Lung microvascular endothelial cell (primary cell): ENCODE data around the gene INHA. TPM values are rescaled to one million over a fixed set of nuclear protein-coding genes. Genes with fewer than 3 reads are reported as not detected.

Source experiments
- DNase-seq, 2 donors: peaks; one replicate each; pipeline versions ENCODE4 v3.0.0 to v3.0.0-alpha.2; 2010; ENCODE audit warnings: low read depth in 2 of 2
- total RNA-seq: library from RNA; depleted of rRNA; stranded (reverse); fragments of >200 nt; gene quantifications from 2 replicates; pipeline ENCODE4 v1.2.1, GENCODE V29; 2014

The INHA gene
- total RNA-seq, 1 donor from 2014 or later: not detected

DNA sequence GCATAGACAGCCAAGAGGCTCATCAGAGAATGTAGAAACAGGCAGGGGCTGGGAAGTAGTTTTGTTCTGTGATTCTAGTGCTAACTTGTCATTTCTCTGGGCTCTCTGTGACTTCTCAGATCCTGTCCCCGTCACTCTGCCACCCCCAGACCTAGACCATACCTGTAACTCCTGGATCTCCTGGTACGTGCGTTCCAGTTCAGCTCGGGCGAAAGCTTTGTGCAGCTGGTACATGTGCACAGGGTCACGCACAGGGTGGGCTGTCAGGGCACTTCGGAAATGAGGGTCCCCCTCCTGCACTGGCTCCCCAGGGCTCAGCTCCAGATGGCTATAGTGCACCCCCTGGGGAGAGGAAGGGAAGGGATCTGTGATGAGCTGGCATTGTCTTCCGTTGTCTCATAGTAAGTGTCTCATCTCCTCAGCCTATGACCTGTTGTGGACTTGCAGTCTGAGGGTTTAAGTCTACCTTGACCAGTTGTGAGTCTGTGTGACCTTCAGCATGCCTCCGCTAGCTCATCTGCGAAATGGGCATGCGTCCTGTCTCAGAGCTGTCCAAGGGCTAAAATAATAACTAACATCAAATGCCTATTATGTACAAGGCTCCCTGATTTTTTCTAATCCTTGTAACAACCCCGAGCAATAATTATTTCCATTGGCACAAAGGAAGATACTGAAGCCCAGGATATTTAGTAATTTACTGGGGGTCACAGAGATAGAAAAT, 31.2 kb upstream of the INHA start:
- no peak for DNase-seq

DNA sequence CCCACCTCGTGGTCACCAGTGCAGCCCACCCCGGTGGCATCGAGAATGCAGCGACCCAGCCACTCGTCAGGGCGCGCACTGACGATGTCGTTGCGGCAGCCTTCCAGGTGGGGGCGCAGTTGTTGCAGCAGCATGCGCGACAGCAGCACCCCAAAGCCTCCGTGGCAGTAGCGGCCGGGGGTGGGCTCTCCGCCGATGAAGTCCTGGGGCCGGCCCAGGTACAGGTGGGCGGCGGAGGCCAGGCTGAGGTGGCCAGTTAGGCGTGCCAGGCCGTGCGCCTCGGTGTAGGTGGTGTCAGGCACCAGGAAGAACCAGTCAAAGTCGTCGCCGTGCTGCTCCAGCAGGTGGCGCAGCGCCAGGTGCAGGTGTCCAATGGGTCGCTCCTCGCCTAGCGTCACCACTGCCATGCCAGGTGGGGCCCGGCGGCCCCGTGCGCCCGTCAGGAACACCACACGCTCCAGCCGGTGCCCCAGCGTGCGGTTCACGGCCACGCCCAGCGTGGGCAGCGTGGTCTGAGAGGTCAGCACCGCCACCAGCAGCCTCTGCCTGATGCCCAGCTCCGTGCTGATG, 30.4 kb upstream of the INHA start:
- peak; percentile 66 to 87 for DNase-seq

DNA sequence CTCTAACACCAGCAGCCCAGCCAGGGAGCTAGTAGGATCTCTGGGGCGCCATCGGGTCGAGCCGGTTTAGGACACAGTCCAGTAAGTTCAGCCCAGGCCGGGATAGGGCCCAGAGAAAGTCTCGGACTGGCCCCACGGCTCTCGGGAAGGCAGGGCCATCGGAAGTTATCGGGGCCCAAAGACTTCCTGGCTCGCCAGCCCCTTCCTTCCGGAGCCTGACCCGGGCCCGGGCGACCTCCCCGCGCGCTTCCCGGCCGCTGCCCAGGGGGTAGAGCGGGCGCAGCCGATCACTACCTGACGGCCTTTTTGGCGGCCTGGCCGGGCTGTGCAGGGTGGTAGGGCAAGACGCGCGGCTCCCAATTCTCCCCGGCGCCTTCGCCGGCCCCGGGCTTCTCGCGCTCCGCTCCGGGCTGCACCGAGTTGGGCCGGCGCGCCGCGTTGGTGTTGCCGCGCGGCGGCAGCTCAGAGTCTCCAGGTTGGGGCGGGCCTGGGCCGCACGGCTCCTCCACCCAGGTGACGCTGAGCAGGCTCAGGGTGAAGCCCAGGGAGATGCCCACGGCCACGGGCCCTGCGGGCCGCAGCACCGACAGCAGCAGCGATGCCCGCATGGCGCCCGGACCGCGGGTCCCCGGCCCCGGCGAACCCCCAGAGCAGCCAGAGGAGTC, 29.0 kb upstream of the INHA start:
- DNase-seq: peak; percentile 5 to 15

DNA sequence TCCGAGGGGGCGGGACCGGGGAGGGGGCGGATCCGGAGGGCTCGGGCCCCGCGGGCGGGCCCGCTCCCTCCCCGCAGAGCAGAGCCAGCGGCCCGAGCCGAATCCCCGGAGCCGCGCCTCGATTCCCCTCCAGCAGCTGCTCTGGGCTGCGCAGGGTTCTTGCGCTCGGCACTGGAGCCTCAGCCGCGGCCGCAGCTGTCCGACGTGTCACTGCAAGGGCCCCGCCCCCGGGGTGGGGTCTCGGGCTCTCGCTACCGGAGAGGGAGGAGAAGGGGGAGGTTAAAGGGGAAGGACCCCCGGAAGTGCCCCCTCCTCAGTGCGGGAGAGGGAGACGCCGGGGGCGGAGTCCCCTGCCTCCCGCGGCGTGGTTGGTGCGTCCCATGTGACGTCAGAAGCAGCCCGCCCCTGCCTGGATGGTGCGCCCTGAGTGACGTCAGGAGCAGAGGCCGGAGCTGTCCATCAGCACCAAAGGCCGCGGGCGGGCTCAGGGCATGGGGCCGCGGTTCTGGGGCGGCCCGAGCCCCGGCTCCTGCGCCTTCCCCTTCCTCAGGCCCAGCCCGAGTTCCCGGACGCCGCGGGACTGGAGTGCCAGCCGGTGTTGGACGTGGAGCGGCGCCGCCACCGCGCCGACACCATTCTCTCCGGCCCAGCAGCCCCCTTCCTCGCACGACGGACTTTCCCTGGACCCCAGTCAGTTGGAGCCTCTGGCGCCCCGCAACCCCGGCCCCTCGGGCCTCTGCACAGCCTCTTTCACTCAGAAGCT, 28.3 kb upstream of the INHA start, which contains the start of the genes CHPF and TMEM198:
Gene CHPF, minus strand, starts transcription at position 214 of the 763 bp plus-strand sequence. CDS start 271 bp downstream, outside the sequence.
Gene TMEM198, plus strand, starts transcription at position 433 of the 763 bp plus-strand sequence. CDS start 700 bp downstream, outside the sequence.
- DNase-seq: peak; percentile 90 to 93

DNA sequence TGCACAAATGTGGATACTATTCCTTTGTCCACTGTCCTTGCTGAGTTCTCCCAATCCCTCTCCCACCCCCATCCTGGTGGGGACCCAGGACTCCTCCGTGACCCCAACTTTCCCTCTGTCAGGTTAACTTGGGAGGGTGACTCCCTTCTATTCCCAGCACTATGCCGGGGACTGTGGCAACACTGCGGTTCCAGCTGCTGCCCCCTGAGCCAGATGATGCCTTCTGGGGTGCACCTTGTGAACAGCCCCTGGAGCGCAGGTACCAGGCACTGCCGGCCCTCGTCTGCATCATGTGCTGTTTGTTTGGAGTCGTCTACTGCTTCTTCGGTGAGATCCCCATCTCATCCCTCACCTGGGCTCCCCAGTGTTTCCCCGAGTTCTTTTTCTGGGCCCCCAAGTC, 27.5 kb upstream of the INHA start:
- no peak for DNase-seq

DNA sequence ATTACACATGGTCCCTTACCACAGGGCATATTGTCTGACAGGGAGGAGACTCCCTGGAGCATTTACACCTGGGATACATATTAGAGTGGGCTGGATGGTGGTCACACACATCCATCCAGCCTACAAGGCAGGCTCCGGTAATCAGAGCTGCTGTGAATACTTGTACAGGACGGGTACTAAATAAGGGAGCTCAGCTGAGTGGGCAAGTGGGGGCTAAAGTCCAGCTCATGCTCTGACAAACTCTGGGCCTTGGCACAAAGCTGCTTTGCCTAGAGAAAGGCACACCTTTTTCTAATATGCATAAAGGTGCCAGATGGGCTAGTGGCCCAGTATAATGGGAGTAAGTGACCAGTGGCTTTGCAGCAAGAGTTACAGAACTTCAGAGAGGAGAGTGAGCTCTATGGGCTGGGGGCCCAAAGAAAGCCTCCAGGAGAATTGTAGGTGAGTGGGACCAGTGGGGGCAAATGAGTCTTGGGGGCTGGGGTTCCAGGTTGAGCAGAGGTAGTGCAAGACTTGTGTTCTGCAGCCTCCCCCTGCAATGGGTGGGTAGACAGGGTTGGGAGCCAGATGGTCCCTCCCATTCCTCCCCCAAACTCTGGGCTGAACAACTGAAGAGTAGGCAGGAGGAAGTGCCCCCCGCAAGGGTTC, 26.7 kb upstream of the INHA start:
- DNase-seq: no peak

DNA sequence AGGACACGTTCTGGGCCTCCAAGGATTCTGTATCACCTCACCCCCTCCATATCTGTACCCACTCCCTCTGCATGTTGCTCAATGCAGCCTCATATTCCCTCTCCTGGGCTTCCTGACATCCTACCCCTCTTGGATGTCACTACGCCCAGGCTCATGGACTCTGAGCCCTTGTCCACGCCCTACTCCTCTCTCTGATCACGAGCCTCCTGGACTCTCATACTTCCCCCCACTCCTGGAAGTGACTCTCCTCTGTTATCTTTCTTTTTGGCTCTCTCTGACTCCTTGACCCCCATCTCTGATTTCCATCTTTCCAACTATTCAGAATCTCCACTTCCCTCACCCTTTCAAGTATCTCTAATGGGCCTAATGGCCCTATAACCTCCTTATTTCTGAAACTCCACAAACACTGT, 26.2 kb upstream of the INHA start:
- DNase-seq: no peak

DNA sequence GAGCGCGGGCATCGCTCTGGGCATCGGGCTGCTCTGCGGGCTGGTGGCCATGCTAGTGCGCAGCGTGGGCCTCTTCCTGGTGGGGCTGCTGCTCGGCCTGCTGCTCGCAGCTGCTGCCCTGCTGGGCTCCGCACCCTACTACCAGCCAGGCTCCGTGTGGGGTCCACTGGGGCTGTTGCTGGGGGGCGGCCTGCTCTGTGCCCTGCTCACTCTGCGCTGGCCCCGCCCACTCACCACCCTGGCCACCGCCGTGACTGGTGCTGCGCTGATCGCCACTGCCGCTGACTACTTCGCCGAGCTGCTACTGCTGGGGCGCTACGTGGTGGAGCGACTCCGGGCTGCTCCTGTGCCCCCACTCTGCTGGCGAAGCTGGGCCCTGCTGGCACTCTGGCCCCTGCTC, 24.5 kb upstream of the INHA start:
- no peak for DNase-seq

DNA sequence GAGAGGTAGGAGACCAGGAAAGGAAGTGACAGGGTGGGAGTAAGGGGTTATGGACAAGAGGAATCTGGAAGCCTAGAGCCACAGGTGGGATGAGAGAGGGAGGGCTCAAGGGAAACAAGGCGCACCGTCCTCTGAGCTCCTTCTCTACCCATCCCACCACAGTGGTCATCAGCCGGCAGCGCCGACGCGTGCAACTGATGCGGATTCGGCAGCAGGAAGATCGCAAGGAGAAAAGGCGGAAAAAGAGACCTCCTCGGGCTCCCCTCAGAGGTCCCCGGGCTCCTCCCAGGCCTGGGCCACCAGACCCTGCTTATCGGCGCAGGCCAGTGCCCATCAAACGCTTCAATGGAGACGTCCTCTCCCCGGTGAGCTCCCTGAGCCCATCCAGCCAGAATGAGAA, 23.1 kb upstream of the INHA start:
- no peak for DNase-seq

DNA sequence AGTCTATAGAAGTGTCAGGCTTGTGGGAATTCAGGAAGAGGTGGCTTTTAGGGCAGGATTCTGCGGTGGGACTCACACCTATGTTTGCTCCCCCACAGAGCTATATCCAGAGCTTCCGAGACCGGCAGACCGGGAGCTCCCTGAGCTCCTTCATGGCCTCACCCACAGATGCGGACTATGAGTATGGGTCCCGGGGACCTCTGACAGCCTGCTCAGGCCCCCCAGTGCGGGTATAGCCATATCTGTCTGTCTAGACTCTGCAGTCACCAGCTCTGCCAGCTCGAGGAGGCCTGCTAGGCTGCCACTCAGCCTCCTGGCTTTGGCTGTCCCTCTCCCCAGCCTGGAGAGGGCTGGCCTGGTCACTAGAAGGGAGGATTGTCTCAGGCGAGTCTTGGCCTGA, 22.5 kb upstream of the INHA start:
- no peak for DNase-seq

DNA sequence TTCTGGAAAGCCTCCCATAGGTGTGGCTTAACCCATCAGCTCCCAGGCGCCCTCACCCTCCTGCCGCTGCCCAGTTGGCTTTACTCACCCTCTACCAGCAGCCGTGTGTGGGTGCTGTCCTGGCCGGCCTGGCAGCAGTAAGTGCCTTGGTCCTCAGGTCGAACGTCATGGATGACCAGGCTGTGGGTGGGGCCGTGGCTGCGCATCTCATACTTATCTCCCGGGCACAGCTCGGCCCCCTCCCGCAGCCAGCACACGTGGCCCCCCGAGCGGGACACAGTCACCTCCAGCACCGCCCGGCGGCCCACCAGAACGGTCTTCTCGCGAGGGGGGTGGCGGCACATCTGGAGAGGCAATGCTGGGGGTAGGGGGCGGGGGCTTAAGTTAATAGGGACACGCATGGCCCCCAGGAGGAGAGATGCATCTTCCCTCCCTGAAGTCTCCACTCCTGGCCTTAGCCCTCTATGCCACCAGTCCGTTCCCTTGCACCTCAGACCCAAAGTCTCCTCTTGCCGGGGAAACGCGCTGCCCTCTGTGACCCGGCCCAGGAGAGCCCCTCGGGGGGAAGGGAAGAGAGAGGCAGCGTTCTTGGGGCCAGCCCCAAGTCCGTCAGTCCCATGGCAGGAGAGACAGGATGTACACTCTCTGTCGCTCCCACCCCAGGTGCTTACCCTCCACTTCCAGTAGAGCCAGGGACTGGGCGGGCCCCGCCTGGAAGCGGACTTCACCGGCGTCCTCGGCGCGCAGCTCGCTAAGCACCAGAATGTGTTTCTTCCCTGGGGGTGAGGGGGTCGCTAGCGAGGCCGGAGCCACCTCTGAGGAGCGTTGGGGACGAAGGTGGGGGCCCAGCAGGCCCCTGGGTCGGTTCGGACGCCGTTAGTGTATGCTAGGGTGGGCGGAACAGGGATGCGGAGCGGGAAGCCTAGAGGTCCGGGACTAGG, 20.4 kb upstream of the INHA start:
- no peak for DNase-seq

DNA sequence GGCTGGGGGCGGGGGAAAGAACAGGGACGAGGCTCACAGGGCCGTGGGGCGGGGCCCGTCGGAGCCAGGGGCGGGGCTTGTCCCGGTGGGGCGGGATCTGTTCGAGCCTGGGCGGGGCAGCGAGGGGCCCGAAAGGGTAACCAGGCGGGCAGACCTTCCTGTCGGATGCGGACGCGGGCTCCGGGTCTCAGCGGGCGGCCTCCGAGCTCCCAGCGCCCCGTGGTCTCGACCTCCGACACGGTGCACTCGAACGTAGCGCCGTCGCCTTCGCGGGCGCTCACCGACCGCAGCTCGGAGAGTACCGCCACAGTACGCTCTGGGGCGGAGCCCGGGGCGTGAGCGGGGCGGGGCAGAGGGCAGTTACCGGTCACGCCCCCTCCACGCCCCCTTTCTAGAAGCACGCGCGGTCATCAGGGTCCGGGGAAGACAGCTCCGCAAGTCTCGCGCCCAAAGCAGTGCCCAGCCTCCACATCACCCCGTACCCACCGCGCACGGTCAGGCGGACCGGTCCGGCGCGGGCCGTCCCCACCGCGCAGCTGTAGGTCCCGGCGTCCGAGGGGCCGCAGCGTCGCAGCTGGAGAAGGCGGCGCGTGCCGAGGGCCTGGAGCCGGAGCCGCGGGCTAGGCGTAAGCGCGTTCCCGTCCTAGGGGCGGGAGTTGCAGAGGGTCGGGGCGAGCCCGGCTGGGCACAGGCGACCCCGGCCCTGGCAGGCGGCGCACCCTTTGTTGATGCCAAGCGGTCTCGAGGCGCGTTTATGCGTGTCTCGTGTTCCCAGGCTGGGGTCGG, 19.5 kb upstream of the INHA start:
- DNase-seq: peak; percentile 70

DNA sequence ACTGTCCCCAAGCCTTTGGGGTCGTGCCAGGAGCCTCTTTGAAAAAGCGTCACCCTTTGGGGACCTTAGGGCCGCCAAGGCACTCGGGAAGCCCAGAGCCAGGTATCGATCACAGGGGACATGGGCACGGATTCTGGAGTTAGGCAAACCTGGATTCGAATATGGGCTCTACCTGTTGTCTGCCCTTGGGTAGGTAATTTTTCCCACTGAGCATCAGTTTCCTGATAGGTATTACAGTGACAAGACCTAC, 19.0 kb upstream of the INHA start:
- DNase-seq: no peak

DNA sequence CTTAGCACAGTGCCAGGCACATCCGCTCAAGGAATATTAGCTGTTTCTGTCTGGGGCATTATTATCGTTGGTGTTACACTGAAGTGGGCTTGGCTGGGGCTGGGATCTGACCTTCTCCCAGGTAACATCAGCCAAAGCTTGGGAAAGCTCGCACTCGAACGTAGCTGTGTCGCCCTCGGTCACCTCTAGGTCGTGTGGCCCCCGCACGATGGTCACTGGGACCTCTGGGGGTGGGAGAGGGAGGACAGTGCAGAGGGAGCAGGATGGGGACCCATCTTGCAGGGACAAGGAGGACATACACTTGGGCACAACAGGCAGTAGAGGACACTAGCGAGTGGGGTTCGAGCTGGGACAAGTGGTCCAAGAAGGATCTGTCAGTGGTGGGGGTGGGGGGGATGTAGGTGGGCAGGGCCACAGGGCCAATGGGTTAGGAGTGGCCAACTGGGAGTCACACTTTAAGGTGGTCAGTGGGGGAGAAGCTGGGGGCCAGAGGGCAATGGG, 18.6 kb upstream of the INHA start:
- no peak for DNase-seq

DNA sequence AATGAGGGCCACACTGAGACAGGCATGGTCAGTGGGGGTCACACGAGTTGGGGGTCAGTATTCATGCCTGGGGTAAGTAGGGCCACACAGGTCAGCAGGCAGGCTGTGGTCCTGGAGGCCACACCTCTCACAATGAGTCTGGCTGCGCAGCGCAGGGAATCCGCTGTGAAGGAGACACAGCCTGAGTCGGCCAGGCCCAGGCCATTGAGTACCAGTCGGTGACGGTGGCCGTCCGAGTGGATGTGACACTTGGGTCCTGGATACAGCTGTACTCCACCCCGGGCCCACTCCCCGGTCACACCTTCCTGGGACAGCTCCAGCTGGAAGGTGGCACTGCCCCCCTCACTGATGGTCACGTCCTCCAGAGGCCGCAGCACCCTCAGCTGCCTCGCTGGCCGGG, 17.8 kb upstream of the INHA start:
- DNase-seq: no peak

DNA sequence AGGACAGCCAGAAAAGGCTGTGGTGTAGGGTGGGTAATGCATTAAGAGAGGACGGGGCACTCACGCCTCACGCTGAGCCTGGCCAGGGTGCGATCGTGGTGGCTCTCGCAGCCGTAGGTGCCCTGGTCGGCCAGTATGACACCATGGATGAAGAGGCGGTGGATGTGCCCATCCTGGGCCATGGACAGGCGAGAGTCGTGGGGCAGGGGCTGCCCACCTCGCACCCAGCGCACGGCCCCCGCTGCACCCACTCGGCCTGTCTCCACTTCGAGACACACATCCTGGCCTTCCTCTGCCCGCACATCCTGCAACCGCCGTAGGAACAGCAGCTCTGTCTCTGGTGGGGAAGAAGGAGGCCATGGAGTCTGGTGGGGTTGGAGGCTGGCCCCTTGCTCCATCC, 16.2 kb upstream of the INHA start:
- no peak for DNase-seq

DNA sequence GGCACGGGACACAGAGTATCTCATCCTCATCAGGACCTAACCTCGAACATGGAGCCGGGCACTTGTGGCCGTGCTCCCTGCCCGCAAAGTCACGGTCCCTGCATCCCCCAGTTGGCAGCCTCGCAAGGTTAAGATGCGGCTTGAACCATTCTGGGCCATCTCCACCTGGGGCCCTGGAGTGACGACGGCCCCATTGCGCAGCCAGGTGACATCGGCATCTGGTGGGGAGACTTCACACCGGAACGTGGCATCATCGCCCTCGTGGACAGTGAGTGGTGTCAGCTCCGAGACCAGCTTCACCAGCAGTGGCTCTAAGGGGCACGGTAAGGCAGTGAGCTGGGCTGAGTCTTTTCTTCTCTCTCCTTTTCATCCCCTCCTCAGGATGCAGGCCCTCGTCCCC, 15.7 kb upstream of the INHA start:
- DNase-seq: no peak

DNA sequence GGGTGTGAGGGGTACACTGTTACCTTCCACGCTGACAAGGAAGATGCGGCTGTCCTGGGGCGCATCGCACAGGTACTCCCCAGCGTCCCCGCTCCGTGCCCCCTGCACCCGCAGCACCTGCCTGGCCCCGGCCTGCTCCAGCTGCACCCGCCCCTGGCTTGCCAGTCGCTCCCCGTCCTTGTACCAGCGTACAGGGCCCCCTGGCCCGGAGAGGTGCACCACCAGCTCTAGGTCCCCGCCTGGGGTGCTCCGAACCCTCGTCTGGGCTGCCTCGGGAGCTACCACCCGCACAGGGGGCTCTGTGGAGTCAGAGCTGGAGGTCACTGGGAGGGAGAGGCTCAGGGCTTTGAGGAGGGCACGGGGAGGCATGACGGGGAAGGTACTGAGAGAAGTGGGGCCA, 14.8 kb upstream of the INHA start:
- DNase-seq: no peak
